Measurements from ENCODE around the gene SRGAP3.

GRCh38 chr3:9163289-9163688, 86.2 kb downstream of the SRGAP3 start:
- TF ChIP-seq CTCF (IDR thresholded peaks at IDR 0.05) (no peak), POLR2A (IDR thresholded peaks at IDR 0.05) (no peak)
